Ovary (tissue), 9 donors: ENCODE measurements around the gene RASSF5. TPM values are rescaled to one million over a fixed set of nuclear protein-coding genes. Genes with fewer than 3 reads are reported as not detected.

Experiments
- DNase-seq, 5 donors: peaks; one replicate each; pipeline ENCODE4 v3.0.0-alpha.2; 2019 to 2020
- H3K27ac ChIP-seq, 2 donors: fragments of 200-600 bp; one replicate each; pipeline versions ENCODE4 v1.5.1 to v1.8.0; 2019 to 2022
- H3K27me3 ChIP-seq: fragments of 200-600 bp; one replicate; pipeline ENCODE4 v1.8.0; 2022
- H3K36me3 ChIP-seq: fragments of 200-600 bp; sonication (generic); one replicate; pipeline ENCODE4 v1.5.1; 2019
- H3K4me1 ChIP-seq: one replicate; pipeline ENCODE4 v1.8.1; 2013; ENCODE audit warnings: mild to moderate bottlenecking, moderate library complexity; ENCODE audit not compliant: insufficient read depth
- H3K4me3 ChIP-seq: fragments of 200-600 bp; sonication (generic); one replicate; pipeline ENCODE4 v1.5.1; 2017
- H3K9me3 ChIP-seq, 2 donors: fragments of 200-600 bp in 1 of 2; sonication (generic) in 1 of 2; one replicate each; pipeline versions ENCODE4 v1.5.1 to v1.8.1; 2013 to 2019; ENCODE audit warnings: mild to moderate bottlenecking in 1 of 2, moderate library complexity in 1 of 2
- EP300 ChIP-seq: sonication (generic); formaldehyde crosslinking; IDR thresholded peaks from one replicate; pipeline ENCODE4 v1.6.1; 2017; ENCODE audit warnings: antibody characterized with exemption
- POLR2A ChIP-seq: fragments of 450-650 bp; IDR thresholded peaks from one replicate; pipeline ENCODE4 v1.6.1; 2017; ENCODE audit warnings: antibody characterized with exemption, mild to moderate bottlenecking, moderate library complexity
- WGBS, 3 donors: extraction: QIAGEN DNeasy Blood & Tissue Kit in 1 of 3; methylation state at CpG; one replicate each; pipeline versions ENCODE4 v1.1.5 to v1.1.7; 2013 to 2017; 5-methylcytosine and 5-hydroxymethylcytosine counted together
- intact Hi-C, 4 donors: fragments of 100-400 bp; cut with DNase I; formaldehyde crosslinking; loops; one replicate each; pipeline versions ENCODE4 v1.11.0 to v1.15.1; 2022 to 2023
- polyA plus RNA-seq, 2 donors: library from polyadenylated mRNA; stranded (reverse); fragments of 200-250 nt in 1 of 2; fragments of 350-450 nt in 1 of 2; fragmentation: Illumina TruSeq in 1 of 2; extraction: RNeasy Lipid Tissue Mini Kit (QIAGEN cat#74804) in 1 of 2; gene quantifications; one replicate each; pipeline ENCODE4 v1.2.3, GENCODE V29; 2013 to 2014
- total RNA-seq, 7 donors: library from RNA; depleted of rRNA in 2 of 7; stranded (reverse); fragments of >200 nt in 2 of 7; fragmentation: NEBNext Ultra II Directional in 3 of 7; extraction: Animal tissue kit (Norgen Biotek cat#: 25700) in 3 of 7; gene quantifications; one replicate each; pipeline versions ENCODE4 v1.1.0 to v1.2.4, GENCODE V29; 2016 to 2023
- TF ChIP-seq, protein P1 (sequence below), 3 donors: fragments of 450-650 bp in 2 of 3; fragments of 200-600 bp in 1 of 3; IDR thresholded peaks; one replicate each; pipeline versions ENCODE4 v1.5.1 to v1.8.0; 2016 to 2022; ENCODE audit warnings: antibody characterized with exemption in 3 of 3, mild to moderate bottlenecking in 1 of 3
- donor health status: DM: no; HTN: no; CAD: no; lungs with moderate emphysema.
- donor health status: DM: no; HTN: no; CAD: no.
- donor health status: Bipolar disorder and iron deficiency.
- donor health status: DM: yes; HTN: yes; CAD: no.
- donor health status: DM: no; HTN: no; CAD: no.
- donor health status: DM: yes; HTN: yes; CAD: no.

RASSF5 gene
- total and polyA plus RNA-seq, 9 donors = 1.8 to 11.8 (median 5.3) TPM

DNA sequence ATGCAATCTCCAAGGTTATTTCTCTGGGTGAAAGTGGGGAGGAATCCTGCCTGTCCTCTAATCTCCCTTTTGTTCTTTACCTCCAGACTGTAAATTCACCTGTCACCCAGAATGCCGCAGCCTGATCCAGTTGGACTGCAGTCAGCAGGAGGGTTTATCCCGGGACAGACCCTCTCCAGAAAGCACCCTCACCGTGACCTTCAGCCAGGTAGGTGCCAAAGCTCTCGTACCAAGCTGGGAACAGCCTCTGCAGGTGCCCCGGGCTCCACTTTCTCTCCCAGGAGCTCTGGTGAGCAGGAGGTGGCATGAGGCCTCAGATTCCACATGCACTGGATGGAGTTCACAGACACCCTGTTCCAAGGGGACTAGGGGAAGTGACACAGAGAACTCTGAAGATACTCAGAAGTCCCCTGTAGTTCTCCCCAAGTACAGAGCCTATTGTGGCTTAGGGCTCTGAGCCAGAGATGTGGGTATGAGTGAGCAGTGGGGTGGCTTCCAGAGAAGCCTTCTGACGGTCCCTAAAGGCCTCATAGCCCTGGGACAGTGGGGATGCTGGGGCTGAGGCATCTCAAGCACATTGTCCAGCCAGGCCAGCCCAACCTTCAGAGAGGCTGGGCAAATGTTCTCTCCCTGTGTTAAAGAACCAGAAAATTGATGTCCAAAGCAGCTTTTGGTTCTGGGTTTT lies 30.9 kb downstream of the RASSF5 start:
- no peak overlapping the region for H3K27ac ChIP-seq
- H3K9me3 ChIP-seq = no peaks in the 10 kb centered on the region
- H3K4me1 ChIP-seq = peaks cover 9% of the 10 kb centered on the region
- H3K4me3 ChIP-seq = no peak overlapping the region
- 86 to 90% (median 88%) methylated on average over 6 of the region's 6 CpGs for WGBS, 3 donors
- no peaks in the 10 kb centered on the region for H3K36me3 ChIP-seq
- TF ChIP-seq EP300 (no peak), POLR2A (no peak)
- TF ChIP-seq, protein P1, sequence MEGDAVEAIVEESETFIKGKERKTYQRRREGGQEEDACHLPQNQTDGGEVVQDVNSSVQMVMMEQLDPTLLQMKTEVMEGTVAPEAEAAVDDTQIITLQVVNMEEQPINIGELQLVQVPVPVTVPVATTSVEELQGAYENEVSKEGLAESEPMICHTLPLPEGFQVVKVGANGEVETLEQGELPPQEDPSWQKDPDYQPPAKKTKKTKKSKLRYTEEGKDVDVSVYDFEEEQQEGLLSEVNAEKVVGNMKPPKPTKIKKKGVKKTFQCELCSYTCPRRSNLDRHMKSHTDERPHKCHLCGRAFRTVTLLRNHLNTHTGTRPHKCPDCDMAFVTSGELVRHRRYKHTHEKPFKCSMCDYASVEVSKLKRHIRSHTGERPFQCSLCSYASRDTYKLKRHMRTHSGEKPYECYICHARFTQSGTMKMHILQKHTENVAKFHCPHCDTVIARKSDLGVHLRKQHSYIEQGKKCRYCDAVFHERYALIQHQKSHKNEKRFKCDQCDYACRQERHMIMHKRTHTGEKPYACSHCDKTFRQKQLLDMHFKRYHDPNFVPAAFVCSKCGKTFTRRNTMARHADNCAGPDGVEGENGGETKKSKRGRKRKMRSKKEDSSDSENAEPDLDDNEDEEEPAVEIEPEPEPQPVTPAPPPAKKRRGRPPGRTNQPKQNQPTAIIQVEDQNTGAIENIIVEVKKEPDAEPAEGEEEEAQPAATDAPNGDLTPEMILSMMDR (IDR thresholded peaks at IDR 0.05) = no peak
- no peak for DNase-seq
- H3K27me3 ChIP-seq = no peaks in the 10 kb centered on the region
- intact Hi-C loops = no loop called here

DNA sequence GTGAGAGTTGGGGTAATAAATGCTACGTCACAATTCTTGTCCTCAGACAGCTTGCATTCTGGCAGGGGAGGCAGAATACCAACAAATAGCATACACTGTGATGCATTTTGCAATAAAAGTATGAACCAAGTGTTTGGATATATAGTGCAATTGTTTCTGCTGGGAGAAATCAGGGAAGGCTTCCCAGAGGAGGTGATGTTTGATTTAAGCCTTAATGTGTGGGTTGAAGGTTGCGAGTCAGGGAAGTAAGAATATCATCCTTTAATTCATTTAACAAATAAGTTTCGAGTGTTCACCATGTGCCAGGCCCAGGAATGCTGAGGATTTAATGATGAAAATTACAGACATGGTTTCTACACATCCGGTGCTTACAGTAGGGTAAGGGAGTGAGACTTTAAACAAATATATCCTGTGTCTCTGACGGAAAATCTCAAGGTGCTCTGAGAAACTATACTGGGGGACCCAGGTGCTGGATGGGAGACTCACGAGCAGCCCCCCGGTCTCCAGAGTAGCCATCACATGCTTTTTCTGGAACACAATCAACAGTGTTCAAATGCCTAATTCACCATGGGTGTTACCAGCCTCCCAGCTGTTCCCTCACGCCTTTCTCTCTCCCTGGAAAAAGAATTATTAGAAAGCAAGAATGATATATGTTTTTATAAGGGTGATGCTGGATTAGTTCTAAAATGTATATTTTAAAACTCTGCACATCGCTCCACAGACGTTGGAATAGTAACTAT lies 31.7 kb downstream of the RASSF5 start:
- no peaks in the 10 kb centered on the region for H3K36me3 ChIP-seq
- TF ChIP-seq POLR2A = no peak
- no peak for TF ChIP-seq EP300
- TF ChIP-seq, protein P1 (IDR thresholded peaks at IDR 0.05) = no peak
- peak overlapping the region in 1 of 2 donors; percentile 79 for H3K27ac ChIP-seq
- no peak for DNase-seq
- H3K27me3 ChIP-seq = no peaks in the 10 kb centered on the region
- intact Hi-C loops = no loop called here
- H3K4me3 ChIP-seq = no peak overlapping the region
- peaks cover 9% of the 10 kb centered on the region for H3K4me1 ChIP-seq
- 81 to 86% (median 84%) methylated on average over 10 of the region's 10 CpGs for WGBS, 3 donors
- H3K9me3 ChIP-seq = no peaks in the 10 kb centered on the region

DNA sequence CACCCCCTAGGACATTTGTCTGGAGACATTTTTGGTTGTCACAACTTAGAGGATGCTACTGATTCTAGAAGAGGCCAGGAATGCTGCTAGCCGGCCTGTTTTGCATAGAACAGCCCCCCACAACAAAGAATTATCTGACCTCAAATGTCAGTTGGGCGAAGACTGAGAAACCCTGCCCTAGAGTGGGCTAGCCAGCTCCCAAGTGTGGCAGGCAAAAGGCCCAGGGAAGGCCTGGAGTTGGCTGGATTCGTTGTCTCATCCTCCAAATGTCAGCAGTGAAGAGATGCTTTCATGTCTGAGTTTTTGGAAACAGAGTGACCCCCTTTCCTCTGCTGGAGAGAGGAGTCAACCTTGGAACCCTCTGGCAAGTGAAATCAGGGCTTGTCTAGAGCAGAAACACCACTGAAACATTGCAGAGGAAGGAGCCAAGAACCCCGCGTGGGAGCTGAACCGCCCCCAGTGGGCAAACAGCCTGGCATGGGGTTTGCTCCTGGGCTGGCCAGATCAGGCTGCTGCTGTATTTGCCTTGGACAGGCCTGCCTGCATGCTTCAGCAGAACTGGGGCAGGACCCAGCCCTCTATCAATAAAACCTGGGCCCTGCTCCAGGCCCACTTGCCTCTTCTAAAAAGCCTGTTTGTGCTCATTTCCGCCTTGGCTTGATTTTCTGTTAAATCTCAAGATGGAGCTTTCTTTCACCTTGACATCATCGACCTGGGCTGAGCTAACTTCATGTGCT lies 32.9 kb downstream of the RASSF5 start:
- H3K9me3 ChIP-seq = no peaks in the 10 kb centered on the region
- peak overlapping the region; percentile 61 to 79 for H3K27ac ChIP-seq
- intact Hi-C loops = loop anchor here in 2 of 4 donors (5.0 kb wide), 2 partner anchors 38 to 42 kb away; no protein-coding TSS in a partner anchor
- DNase-seq = peak; percentile 68 to 79 (median 77)
- 6 to 12% (median 10%) methylated on average over 8 of the region's 8 CpGs for WGBS, 3 donors
- no peak overlapping the region for H3K4me3 ChIP-seq
- H3K4me1 ChIP-seq = peaks cover 9% of the 10 kb centered on the region
- H3K36me3 ChIP-seq = no peaks in the 10 kb centered on the region
- H3K27me3 ChIP-seq = no peaks in the 10 kb centered on the region
- TF ChIP-seq EP300 (no peak), POLR2A (no peak)
- TF ChIP-seq, protein P1 (IDR thresholded peaks at IDR 0.05) = no peak

DNA sequence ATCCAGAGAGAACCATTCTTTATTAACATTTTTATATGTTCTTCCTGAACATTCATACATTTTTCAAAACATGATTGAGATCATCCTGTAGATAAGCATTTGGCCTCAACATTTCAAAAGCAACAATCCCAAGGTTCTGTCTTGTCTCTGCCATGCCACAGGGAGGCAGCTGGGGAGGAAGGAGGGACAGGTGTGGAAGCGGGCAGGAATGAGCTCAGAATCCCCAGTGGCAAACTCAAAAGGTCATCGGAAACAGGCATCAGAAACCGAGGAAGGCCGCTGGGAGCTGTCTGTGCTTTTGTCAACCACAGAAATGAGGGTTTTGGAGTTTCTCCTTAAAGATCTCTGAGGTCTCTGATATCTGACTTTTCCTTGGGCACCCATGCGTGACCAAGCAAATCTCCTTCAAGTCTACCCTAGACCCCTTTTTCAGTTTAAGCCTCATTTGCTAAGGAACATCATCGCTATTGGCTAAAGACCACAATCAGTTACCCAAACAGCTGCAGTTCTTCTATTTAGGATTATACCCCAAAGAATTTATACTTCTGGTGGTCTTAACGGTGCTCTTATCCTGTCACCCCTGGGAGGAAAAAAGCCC lies 34.0 kb downstream of the RASSF5 start:
- intact Hi-C loops = loop anchor here in 2 of 4 donors (5.0 kb wide), 2 partner anchors 39 to 41 kb away; no protein-coding TSS in a partner anchor
- H3K9me3 ChIP-seq = no peaks in the 10 kb centered on the region

More for the DNA sequence above, 34.0 kb downstream of the RASSF5 start:
- Histone ChIP-seq H3K27me3 (no peaks in the 10 kb centered on the region), H3K4me1 (peaks cover 9% of the 10 kb centered on the region), H3K36me3 (no peaks in the 10 kb centered on the region), H3K27ac (peak overlapping the region in 1 of 2 donors; percentile 79), H3K4me3 (no peak overlapping the region)
- 93 to 97% (median 95%) methylated on average over 7 of the region's 7 CpGs for WGBS, 3 donors
- no peak for TF ChIP-seq EP300
- no peak for TF ChIP-seq POLR2A
- TF ChIP-seq, protein P1 (IDR thresholded peaks at IDR 0.05) = no peak
- no peak for DNase-seq
